Bronchial epithelial cell (primary cell): ENCODE data around the gene KMT5C. TPM values are rescaled to one million over a fixed set of nuclear protein-coding genes. Genes with fewer than 3 reads are reported as not detected.
A peak's percentile ranks its signal among the peaks of the same experiment; 100 is the strongest.

ENCODE experiments used
- DNase-seq: peaks from one replicate; pipeline ENCODE4 v3.0.0-alpha.2; 2010; ENCODE audit warnings: low read depth
- FAIRE-seq: peaks from 2 replicates; lab custom pipeline; 2011; peaks lifted over from hg19 to GRCh38; lab: Jason Lieb, UNC
- H3K27me3 ChIP-seq: 2 replicates; pipeline ENCODE4 v1.5.1; 2011; ENCODE audit warnings: low read length; ENCODE audit not compliant: control insufficient read depth, insufficient read depth
- H3K36me3 ChIP-seq: 2 replicates; pipeline ENCODE4 v1.5.1; 2011; ENCODE audit warnings: low read length; ENCODE audit not compliant: control insufficient read depth, insufficient read depth
- H3K4me3 ChIP-seq: 2 replicates; pipeline ENCODE4 v1.5.1; 2011; ENCODE audit warnings: mild to moderate bottlenecking, low read depth, low read length, control low read depth
- CTCF ChIP-seq: IDR thresholded peaks from 2 replicates; pipeline ENCODE4 v1.5.1; 2011; ENCODE audit warnings: mild to moderate bottlenecking, moderate library complexity, low read length, control low read depth, inconsistent platforms; ENCODE audit not compliant: insufficient read depth, severe bottlenecking
- total RNA-seq: library from RNA; depleted of rRNA; stranded (reverse); fragments of >200 nt; gene quantifications from 2 replicates; pipeline ENCODE4 v1.2.1, GENCODE V29; 2014

Gene KMT5C
- total RNA-seq, 1 donor from 2014 or later: 5.3 TPM

DNA sequence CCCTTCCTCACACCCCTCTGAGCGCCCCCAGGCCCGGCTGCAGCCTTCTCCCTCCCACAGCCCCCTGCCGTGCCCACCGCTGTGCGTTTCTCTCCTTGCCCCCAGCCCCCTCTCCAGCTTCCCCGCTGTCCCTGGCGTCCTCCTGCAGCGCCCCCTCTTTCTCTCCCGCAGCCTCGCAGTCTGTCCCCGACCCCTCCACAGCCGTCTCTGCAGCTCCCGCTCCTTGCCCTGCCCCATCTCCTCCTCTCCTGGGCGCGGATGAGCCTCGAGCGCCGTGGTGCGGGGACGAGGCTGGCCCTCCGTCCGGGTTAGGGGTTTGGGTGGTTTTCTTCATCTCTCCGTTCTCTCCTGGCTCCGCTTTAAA, 1.1 kb downstream of the KMT5C start:
- peak; percentile 16 for TF ChIP-seq CTCF
- Histone ChIP-seq H3K4me3 (peak overlapping the region; percentile 82), H3K27me3 (no peaks in the 10 kb centered on the region), H3K36me3 (peaks cover 15% of the 10 kb centered on the region)
- FAIRE-seq: no peak
- no peak for DNase-seq

DNA sequence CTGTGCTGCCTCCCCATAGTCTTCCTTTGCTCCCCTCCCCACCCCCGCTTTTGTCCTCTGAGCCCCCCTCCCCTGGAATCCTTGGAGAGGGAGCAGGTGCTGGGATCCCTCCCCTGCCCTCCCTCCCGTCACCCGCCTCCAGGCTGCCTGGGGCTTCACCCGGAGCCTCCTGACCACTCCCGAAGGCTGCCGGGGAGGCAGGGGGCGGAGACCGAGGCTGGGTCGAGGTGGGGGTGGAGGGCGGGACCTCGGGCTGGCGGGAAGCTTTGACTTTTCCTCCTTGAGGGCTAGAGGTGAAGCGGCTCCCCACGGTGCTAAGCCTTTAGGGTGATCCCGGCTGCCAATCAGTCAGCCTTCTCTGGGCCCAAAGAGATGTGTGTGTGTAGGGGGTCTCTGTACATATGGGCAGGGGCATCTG, 1.5 kb downstream of the KMT5C start:
- no peak for FAIRE-seq
- TF ChIP-seq CTCF: no peak
- Histone ChIP-seq H3K4me3 (peak overlapping the region; percentile 82), H3K36me3 (peaks cover 16% of the 10 kb centered on the region), H3K27me3 (no peaks in the 10 kb centered on the region)
- DNase-seq: peak; percentile 35

DNA sequence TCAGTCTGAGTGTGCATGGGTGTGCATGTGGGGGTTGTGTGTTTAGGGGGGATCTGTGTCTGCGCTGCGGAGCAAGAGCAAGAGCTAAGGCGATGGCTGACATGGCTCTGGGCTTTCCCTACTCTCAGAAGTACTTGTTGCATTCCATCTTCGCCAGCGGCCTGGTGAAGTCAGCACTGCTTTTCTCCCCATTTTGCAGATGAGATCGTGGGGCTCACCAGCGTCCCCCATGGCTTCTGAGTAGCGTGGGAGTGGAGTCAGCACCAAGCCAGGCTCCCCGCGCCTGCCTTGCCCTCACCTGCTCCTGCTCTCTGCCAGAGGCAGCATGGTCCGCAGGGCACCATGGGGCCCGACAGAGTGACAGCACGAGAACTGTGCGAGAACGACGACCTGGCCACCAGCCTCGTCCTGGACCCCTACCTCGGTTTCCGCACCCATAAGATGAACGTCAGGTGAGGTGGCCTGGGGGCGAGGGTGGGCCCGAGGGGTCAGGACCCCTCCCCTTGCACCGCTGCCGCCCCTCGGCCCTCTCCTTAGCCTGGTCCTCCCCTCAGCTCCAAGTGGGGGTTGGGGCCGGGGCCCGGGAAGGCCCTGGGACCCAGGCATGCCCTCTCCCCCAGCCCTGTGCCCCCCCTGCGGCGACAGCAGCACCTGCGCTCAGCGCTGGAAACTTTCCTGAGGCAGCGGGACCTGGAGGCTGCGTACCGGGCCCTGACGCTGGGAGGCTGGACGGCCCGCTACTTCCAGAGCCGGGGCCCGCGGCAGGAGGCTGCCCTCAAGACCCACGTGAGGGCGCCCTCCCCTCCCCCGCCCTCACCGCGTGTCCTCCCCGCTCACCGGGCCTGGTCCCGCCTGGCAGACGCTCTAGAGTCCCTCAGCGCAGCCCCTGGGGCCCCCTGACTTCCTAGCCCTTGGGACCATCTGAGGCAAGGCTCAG, 2.2 kb downstream of the KMT5C start:
- no peaks in the 10 kb centered on the region for H3K27me3 ChIP-seq
- peaks cover 18% of the 10 kb centered on the region for H3K36me3 ChIP-seq
- no peak for TF ChIP-seq CTCF
- H3K4me3 ChIP-seq: no peak overlapping the region
- FAIRE-seq (peak; percentile 40), DNase-seq (no peak)

DNA sequence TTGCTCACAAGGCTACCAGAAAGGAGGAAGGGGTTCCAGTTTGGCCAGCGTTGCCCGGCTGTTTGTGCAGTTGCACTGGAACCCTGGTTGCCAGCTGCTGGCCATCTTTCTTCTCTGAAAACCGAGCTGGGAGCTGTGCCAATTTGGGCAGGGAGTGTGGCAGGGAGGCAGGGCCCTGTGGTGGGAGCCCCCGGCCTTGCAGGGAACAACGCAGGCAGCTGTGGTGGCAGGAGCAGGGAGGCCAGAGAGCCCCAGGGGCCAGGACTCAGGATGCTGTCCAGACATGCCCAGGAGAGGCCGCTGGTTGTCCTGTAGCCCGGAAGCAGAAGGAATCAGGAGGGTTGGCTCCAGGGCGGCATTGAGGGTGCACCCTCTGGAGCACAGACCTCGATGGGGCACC, 4.8 kb downstream of the KMT5C start:
- peak; percentile 43 for DNase-seq
- no peaks in the 10 kb centered on the region for H3K27me3 ChIP-seq

DNA sequence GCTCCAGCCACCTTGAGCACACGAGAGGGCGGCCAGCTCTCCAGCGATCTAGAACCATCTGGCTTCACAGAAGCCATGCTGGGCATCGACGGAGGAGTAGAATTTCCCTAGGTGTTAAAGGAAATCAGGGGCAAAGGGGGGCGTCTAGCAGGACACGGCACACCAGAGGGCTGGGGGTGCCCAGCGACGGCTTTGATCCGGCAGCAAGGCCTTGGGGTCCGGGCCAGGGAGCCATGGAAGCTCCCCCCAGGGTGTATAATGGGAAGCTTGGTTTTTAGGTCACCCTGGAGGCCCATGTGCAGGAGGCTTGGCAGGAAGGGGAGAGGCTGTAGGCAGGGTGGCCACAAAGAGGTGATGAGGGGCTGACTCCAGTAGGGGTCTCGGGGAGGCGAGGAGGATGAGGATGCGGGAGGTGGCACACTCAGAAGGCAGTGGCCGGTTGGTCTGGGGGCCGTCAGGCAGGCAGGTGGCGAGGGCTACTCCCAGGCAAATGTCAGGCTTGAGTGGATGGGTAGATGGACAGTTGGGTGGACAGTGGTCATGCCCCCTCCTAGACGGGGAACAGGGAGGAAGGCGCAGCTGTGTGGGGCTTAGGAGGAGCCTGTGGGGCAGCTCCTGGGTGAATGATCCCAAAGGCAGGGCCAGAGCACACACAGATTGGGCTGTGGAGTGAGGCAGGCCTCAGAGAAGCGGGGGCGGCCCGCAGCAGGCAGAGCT, 5.6 kb downstream of the KMT5C start:
- DNase-seq: no peak
- H3K36me3 ChIP-seq: peaks cover 22% of the 10 kb centered on the region
- no peak overlapping the region for H3K4me3 ChIP-seq
- no peak for TF ChIP-seq CTCF
- no peak for FAIRE-seq
- no peaks in the 10 kb centered on the region for H3K27me3 ChIP-seq

More for the DNA sequence above, 4.8 kb downstream of the KMT5C start:
- TF ChIP-seq CTCF: no peak
- FAIRE-seq: no peak
- Histone ChIP-seq H3K36me3 (peaks cover 22% of the 10 kb centered on the region), H3K4me3 (no peak overlapping the region)
